HUES6 (cell line): ENCODE results near the gene SIRPG.
"Not testable (repeated sequence)": the region's sequence is repeated elsewhere in the genome, so short reads cannot be mapped to it uniquely, and the experiment has no call there.

ENCODE experiments used
- H3K27ac ChIP-seq: 2 replicates; pipeline ENCODE4 v1.7.0; 2013; ENCODE audit warnings: low read depth, mild to moderate bottlenecking, low read length, inconsistent platforms
- H3K27me3 ChIP-seq: 2 replicates; pipeline ENCODE4 v1.6.1; 2013; ENCODE audit warnings: low read length; ENCODE audit not compliant: control insufficient read depth, insufficient read depth
- H3K36me3 ChIP-seq: 2 replicates; pipeline ENCODE4 v1.6.1; 2013; ENCODE audit warnings: low read length; ENCODE audit not compliant: control insufficient read depth, insufficient read depth
- H3K4me1 ChIP-seq: 2 replicates; pipeline ENCODE4 v1.6.1; 2013; ENCODE audit warnings: low read length; ENCODE audit not compliant: control insufficient read depth, insufficient read depth
- H3K4me3 ChIP-seq: 2 replicates; pipeline ENCODE4 v1.5.1; 2013; ENCODE audit warnings: low read depth, low read length
- H3K9ac ChIP-seq: one replicate; pipeline ENCODE4 v1.6.1; 2013; ENCODE audit warnings: mild to moderate bottlenecking, low read length
- H3K9me3 ChIP-seq: 2 replicates; pipeline ENCODE4 v1.6.1; 2013; ENCODE audit warnings: low read depth, low read length; ENCODE audit not compliant: control insufficient read depth, insufficient read depth

Gene SIRPG

DNA sequence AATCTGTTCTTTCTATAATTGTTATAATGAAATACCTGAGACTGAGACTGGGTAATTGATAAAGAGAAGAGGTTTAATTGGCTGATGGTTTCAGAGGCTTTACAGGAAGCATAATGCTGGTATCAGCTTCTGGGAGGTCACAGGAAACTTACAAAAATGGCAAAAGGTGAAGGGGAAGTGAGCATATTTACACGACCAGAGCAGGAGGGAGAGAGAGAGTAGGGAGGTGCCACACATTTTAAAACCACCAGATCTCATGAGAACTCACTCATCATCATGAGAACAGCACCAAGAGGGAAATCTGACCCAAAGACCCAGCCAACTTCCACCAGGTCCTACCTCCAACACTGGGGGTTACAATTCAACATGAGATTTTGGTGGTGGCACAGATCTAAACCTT is 35.1 kb downstream of the SIRPG start:
- Histone ChIP-seq H3K9me3 (peaks cover 8% of the 10 kb centered on the region; the same call in 1 of the 2 replicates), H3K27ac (no peak overlapping the region), H3K4me1 (no peaks in the 10 kb centered on the region), H3K4me3 (no peak overlapping the region), H3K36me3 (no peaks in the 10 kb centered on the region), H3K27me3 (0 out of 2 replicates have a peak, but pooled peaks cover 2% of the 10 kb centered on the region), H3K9ac (no peak overlapping the region)

DNA sequence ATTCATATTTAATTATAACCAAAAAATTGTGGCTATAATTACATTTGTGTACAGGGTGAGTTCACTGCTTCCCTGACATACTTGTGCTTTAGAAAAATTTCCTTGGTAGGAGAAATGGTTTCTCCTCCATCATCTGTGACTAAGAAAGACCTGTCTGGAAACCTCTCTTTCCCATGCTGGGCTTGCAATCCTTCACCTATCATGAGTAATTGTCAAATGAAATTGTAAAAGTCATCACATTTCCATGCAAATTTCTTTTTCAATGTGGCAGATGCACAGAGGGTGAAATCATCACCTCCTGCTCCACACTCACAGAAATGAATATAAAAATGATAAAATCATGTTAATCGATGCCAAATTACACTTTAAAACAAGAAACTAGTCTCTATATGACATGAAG is 36.3 kb downstream of the SIRPG start:
- Histone ChIP-seq H3K27me3 (0 out of 2 replicates have a peak, but pooled peaks cover 2% of the 10 kb centered on the region), H3K4me1 (no peaks in the 10 kb centered on the region), H3K9ac (no peak overlapping the region), H3K9me3 (peaks cover 8% of the 10 kb centered on the region; the same call in 1 of the 2 replicates), H3K4me3 (no peak overlapping the region), H3K36me3 (no peaks in the 10 kb centered on the region), H3K27ac (no peak overlapping the region)

DNA sequence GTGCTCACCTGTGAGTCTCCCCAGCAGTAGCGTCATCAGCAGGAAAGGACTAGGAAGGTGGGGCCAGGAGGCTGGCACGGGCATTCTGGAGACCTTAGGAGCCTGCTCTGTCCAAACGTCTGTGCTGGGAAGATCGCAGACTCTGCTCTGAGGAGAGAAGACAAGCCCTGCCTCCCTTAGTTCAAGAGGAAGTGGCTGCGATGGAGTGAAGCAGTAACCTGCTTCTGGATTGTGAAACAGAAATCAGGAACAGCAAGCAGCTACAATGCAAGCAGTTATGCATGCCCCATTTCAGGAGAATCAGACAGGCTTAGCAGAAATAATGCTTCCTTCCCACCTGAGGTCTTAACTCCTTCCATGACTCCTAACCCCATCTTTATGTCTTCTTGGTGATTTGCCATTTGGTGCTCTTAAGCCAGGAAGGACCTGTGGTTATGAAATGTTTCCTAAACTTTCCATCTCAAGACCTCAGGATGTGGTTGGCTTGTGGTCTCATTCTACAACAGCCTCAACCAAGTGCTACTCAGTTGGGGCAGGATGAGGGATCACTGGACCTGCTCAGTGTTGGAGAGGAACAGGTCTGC is 37.6 kb downstream of the SIRPG start, which contains the start of gene SIRPB1:
SIRPB1 (minus strand) TSS at position 149 of the 584 bp plus-strand sequence; CDS start at position 84, 65 bp downstream.
- Histone ChIP-seq H3K9ac (no peak within 1 kb of the TSS), H3K36me3 (no peaks in the 10 kb centered on the region), H3K4me1 (no peaks in the 10 kb centered on the region), H3K27me3 (0 out of 2 replicates have a peak, but pooled peaks cover 2% of the 10 kb centered on the region), H3K4me3 (no peak within 1 kb of the TSS), H3K9me3 (peaks cover 8% of the 10 kb centered on the region; the same call in 1 of the 2 replicates), H3K27ac (no peak within 1 kb of the TSS)

DNA sequence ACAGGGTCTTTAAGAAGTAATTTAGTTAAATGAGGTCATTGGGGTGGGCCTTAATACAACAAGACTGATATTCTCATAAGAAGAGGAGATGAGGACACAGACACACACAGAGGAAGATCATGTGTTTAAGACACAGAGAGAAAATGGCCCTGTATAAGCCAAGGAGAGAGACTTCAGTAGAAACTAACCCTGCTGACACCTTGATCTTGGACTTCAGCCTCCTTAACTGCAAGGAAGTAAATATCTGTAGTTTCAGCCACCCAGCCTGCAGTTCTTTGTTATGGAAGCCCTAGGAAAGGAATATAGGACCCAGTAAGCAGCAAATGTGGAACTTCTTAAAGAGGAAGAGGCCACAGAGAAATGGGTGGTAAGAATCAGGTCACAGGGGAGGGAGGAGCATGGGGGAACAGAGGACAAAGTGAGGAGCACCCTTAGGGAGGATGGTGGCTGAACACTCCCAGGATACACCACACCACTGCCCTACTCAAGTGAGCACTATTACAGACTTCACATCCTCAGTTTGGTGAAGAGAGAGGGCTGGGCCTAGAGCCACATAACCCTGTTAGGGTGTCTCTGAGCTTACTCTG is 38.5 kb downstream of the SIRPG start:
- no peaks in the 10 kb centered on the region for H3K36me3 ChIP-seq
- H3K9me3 ChIP-seq: peaks cover 8% of the 10 kb centered on the region; the same call in 1 of the 2 replicates
- H3K27ac ChIP-seq: no peak overlapping the region
- no peaks in the 10 kb centered on the region for H3K4me1 ChIP-seq
- H3K27me3 ChIP-seq: 0 out of 2 replicates have a peak, but pooled peaks cover 2% of the 10 kb centered on the region
- H3K4me3 ChIP-seq: no peak overlapping the region
- H3K9ac ChIP-seq: no peak overlapping the region

DNA sequence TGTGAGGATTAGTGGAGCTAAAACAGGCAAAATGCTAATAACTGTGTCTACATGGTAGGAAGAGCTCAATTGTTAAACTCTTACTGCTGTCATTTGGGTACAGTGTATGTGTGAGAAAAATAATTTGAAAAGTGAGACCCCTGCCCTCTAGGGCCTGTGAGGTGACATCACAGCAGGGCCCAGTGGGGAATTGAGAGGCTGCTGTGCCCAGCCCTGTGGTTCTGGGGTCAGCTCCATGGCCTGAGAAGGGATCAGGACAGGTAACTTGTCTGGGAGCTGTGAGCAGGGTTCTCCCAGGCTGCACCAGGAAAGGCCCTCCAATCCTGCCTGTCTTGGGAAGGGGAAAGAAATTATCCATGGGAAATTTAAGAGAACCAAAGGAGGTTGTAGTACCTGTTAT is 39.1 kb downstream of the SIRPG start:
- Histone ChIP-seq H3K4me3 (no peak overlapping the region), H3K36me3 (no peaks in the 10 kb centered on the region), H3K9ac (no peak overlapping the region), H3K4me1 (no peaks in the 10 kb centered on the region), H3K27me3 (0 out of 2 replicates have a peak, but pooled peaks cover 2% of the 10 kb centered on the region), H3K27ac (no peak overlapping the region), H3K9me3 (peaks cover 8% of the 10 kb centered on the region; the same call in 1 of the 2 replicates)

DNA sequence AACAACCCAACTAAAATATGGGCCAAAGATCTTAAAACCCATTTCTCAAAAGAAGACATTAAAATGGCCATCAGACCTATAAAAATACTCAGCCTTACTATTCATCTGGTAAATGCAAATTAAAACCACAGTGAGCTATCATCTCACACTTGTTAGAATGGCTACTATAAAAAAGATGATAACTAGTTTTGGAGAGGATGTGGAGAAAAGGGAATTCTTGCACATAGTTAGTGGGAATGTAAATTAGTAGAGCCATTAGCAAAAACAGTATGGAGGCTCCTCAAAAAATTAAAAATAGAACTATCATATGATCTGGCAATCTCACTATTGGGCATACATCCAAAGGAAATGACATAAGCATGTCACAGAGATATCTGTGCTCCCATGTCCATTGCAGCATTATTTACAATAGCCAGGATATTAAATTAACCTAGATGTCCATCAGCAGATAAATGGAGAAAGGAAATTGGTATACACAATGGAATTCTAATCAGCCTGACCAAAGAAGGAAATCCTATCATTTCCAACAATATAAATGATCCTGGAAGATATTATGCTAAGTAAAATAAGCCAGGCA is 40.6 kb downstream of the SIRPG start:
- no peak overlapping the region for H3K4me3 ChIP-seq
- H3K9me3 ChIP-seq: peaks cover 8% of the 10 kb centered on the region; the same call in 1 of the 2 replicates
- no peaks in the 10 kb centered on the region for H3K4me1 ChIP-seq
- no peak overlapping the region for H3K27ac ChIP-seq
- no peak overlapping the region for H3K9ac ChIP-seq
- H3K36me3 ChIP-seq: no peaks in the 10 kb centered on the region
- 0 out of 2 replicates have a peak, but pooled peaks cover 2% of the 10 kb centered on the region for H3K27me3 ChIP-seq

DNA sequence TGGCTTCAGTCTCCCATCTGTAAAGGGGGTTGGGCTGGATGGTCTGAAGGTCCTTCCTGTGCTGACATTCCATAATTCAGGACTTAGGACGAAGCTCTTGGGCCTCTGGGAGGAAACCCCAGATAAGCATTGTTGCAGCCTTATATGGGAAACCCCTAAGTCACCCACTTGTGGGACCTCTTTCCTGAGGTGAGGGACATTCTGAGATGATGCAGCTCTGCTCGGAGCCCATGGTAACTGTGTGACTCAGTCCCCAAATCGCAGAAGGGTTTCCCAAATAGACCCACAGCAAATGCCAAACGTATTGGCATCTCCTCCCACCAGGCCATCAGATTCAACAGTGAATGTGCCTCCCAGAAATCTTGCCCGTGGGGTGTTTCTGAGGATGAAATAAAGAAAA is 47.2 kb downstream of the SIRPG start:
- not testable (repeated sequence) for H3K27me3 ChIP-seq, H3K9me3 ChIP-seq, H3K4me3 ChIP-seq, H3K27ac ChIP-seq, H3K4me1 ChIP-seq, H3K9ac ChIP-seq, H3K36me3 ChIP-seq

DNA sequence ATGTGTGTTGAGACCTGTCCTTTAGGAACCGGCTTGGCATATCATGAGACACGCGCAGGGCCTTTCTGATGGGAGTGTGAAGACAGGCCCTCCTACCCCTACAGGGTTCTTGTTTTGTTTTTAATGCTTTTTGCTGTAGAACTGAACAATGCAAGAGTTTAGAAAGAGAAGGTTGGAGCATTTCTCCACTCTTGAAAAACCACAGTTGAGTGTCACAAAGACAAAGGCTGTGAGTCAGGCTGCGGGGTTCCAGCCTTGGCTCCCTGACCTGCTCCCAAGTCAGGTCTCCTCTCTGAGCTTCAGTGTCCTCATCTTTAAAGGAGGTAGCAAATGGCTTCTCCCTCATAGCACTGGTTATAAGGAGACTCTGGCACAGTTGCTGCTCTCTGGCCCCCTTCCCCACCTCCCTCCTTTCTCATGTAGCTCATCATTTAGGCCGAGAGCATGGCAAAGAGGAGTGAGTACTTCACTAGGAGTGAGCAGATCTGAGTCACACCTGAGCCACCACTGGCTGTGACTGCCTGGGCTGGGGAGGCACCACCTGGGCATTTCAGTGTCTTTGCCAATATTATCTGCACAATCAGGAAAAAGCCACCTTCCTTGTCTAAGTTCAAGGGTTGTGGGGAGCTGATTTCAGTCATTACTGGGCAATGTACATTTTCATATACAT is 48.8 kb downstream of the SIRPG start:
- not testable (repeated sequence) for H3K27ac ChIP-seq, H3K9me3 ChIP-seq, H3K9ac ChIP-seq, H3K4me1 ChIP-seq, H3K36me3 ChIP-seq, H3K27me3 ChIP-seq, H3K4me3 ChIP-seq

DNA sequence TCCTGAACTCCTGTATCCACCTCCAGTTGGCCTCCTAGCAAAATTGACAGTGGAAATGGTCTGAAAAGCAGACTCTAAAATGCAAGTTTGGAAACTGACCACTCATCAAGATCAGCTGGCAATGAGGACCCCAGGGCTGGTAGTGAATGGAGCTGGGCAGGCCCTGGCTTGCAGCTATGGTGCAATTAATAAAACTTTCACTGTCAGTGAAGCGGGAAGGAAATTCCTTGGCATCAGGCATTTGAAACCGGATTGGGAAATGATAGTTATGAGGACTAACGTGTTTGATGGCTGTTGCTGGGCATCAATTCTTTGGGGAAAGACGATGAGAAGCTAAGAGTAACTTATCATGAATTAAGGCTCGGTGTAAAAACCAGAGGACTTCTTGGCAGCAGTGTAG is 56.8 kb downstream of the SIRPG start:
- H3K9ac ChIP-seq: no peak overlapping the region

DNA sequence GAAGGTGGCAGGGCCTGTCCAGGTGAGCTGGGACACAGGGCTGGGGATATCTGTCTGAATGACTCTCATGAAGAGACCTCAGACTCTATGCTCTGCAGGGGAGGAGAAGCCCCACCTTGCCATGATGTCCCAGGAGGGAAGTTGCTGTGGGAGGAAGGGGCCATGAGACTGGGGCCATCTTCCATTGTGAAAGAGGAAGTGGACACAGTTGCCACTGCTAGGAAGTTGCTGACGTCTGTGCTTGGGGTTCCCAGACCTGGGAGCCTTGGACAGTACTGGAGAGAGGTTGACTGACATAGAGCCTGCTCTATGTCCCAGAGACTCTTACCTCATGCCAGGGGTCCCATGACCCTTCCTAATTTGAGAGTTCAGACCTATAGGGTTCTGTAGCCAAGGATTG is 62.2 kb downstream of the SIRPG start:
- no peaks in the 10 kb centered on the region for H3K36me3 ChIP-seq
- H3K27me3 ChIP-seq: no peaks in the 10 kb centered on the region
- 0 out of 2 replicates have a peak, but pooled peaks cover 2% of the 10 kb centered on the region for H3K4me1 ChIP-seq
- no peak overlapping the region for H3K4me3 ChIP-seq
- H3K27ac ChIP-seq: no peak overlapping the region
- H3K9me3 ChIP-seq: no peaks in the 10 kb centered on the region
- H3K9ac ChIP-seq: no peak overlapping the region

More for the DNA sequence above, 56.8 kb downstream of the SIRPG start:
- H3K27ac ChIP-seq: no peak overlapping the region
- H3K36me3 ChIP-seq: no peaks in the 10 kb centered on the region
- H3K9me3 ChIP-seq: no peaks in the 10 kb centered on the region
- H3K27me3 ChIP-seq: no peaks in the 10 kb centered on the region
- no peak overlapping the region for H3K4me3 ChIP-seq
- 0 out of 2 replicates have a peak, but pooled peaks cover 2% of the 10 kb centered on the region for H3K4me1 ChIP-seq
